ENCODE measurements around the gene ADGRG6. TPM values are rescaled to one million over a fixed set of nuclear protein-coding genes. Genes with fewer than 3 reads are reported as not detected.

Gene ADGRG6
- total RNA-seq, 2 donors from 2014 or later, result 7.5 to 38.6 TPM

GRCh38 chr6:142304241-142304640, 2.4 kb downstream of the ADGRG6 start:
- TF ChIP-seq POLR2A (IDR thresholded peaks at IDR 0.05) (no peak), CTCF (IDR thresholded peaks at IDR 0.05) (no peak)
- ATAC-seq (no peak), DNase-seq (no peak)
- WGBS, 2 donors, result 66 to 70% methylated on average over 2 of the region's 2 CpGs
- intact Hi-C loops (cut with DNase I), result no loop called here
- no peak overlapping the region for H3K27ac ChIP-seq
- H3K4me1 ChIP-seq, result peaks cover 9% of the 10 kb centered on the region
- no peaks in the 10 kb centered on the region for H3K36me3 ChIP-seq (replicated peaks in 1 of 2; ENCODE audit: insufficient read depth in 1 of 2, low read depth in 2 of 2)
- no peaks in the 10 kb centered on the region for H3K27me3 ChIP-seq
- no peaks in the 10 kb centered on the region for H3K9me3 ChIP-seq
- no peak overlapping the region for H3K4me3 ChIP-seq

- ATAC-seq, result no peak
- no peak for DNase-seq
- no peaks in the 10 kb centered on the region for H3K4me1 ChIP-seq
- intact Hi-C loops (cut with DNase I), result no loop called here
- H3K36me3 ChIP-seq (replicated peaks in 1 of 2; ENCODE audit: insufficient read depth in 1 of 2, low read depth in 2 of 2), result no peaks in the 10 kb centered on the region
- TF ChIP-seq CTCF (IDR thresholded peaks at IDR 0.05) (no peak), POLR2A (IDR thresholded peaks at IDR 0.05) (no peak)
- no peak overlapping the region for H3K4me3 ChIP-seq
- H3K27ac ChIP-seq, result no peak overlapping the region
- no peaks in the 10 kb centered on the region for H3K9me3 ChIP-seq
- WGBS, 2 donors, result 85 to 90% methylated on average over 1 of the region's 1 CpG
- H3K27me3 ChIP-seq, result no peaks in the 10 kb centered on the region
Observed at GRCh38 chr6:142306736-142307135, 4.9 kb downstream of the ADGRG6 start.

- Histone ChIP-seq H3K4me1 (no peaks in the 10 kb centered on the region), H3K4me3 (no peak overlapping the region), H3K9me3 (no peaks in the 10 kb centered on the region), H3K27me3 (no peaks in the 10 kb centered on the region), H3K36me3 (replicated peaks in 1 of 2; ENCODE audit: insufficient read depth in 1 of 2, low read depth in 2 of 2) (no peaks in the 10 kb centered on the region), H3K27ac (no peak overlapping the region)
- WGBS, 2 donors, result 41 to 55% methylated on average over 2 of the region's 2 CpGs
- TF ChIP-seq POLR2A (IDR thresholded peaks at IDR 0.05) (no peak), CTCF (IDR thresholded peaks at IDR 0.05) (no peak)
- intact Hi-C loops (cut with DNase I), result no loop called here
- ATAC-seq (no peak), DNase-seq (no peak)
Observed at GRCh38 chr6:142307963-142308748, 6.3 kb downstream of the ADGRG6 start.

- Histone ChIP-seq H3K4me1 (no peaks in the 10 kb centered on the region), H3K27me3 (no peaks in the 10 kb centered on the region), H3K27ac (no peak overlapping the region), H3K36me3 (replicated peaks in 1 of 2; ENCODE audit: insufficient read depth in 1 of 2, low read depth in 2 of 2) (no peaks in the 10 kb centered on the region), H3K4me3 (no peak overlapping the region), H3K9me3 (no peaks in the 10 kb centered on the region)
- 94 to 97% methylated on average over 2 of the region's 2 CpGs for WGBS, 2 donors
- no peak for ATAC-seq
- TF ChIP-seq POLR2A (IDR thresholded peaks at IDR 0.05) (no peak), CTCF (IDR thresholded peaks at IDR 0.05) (no peak)
- no peak for DNase-seq
- intact Hi-C loops (cut with DNase I), result no loop called here
Observed at GRCh38 chr6:142309426-142309825, 7.6 kb downstream of the ADGRG6 start.

- no peak for DNase-seq
- no peak overlapping the region for H3K4me3 ChIP-seq
- ATAC-seq, result no peak
- H3K4me1 ChIP-seq, result no peaks in the 10 kb centered on the region
- no peaks in the 10 kb centered on the region for H3K27me3 ChIP-seq
- intact Hi-C loops (cut with DNase I), result no loop called here
- H3K27ac ChIP-seq, result no peak overlapping the region
- no peaks in the 10 kb centered on the region for H3K36me3 ChIP-seq (replicated peaks in 1 of 2; ENCODE audit: insufficient read depth in 1 of 2, low read depth in 2 of 2)
- TF ChIP-seq CTCF (IDR thresholded peaks at IDR 0.05) (no peak), POLR2A (IDR thresholded peaks at IDR 0.05) (no peak)
- H3K9me3 ChIP-seq, result no peaks in the 10 kb centered on the region
- 30 to 39% methylated on average over 2 of the region's 2 CpGs for WGBS, 2 donors
Observed at GRCh38 chr6:142313284-142313683, 11.5 kb downstream of the ADGRG6 start.

All from body of pancreas (tissue), 4 donors.